PC-3 (cell line): Measurements from ENCODE around the gene XIST. TPM values are rescaled to one million over a fixed set of nuclear protein-coding genes. Genes with fewer than 3 reads are reported as not detected.

Source experiments
- ATAC-seq: fragments of 200-7000 bp; cut with Tn5 transposase; 2 replicates; pipeline ENCODE4 v1.9.1; 2020; ENCODE audit warnings: mild to moderate bottlenecking, moderate library complexity
- BruUV-seq: library from RNA; stranded (reverse); fragments of 400-500 nt; replicated peaks from 2 replicates; lab custom pipeline; 2021; lab: Mats Ljungman, UMichigan
- CTCF ChIA-PET: fragments of 300-600 bp; sonication (Branson Sonifier 250); formaldehyde crosslinking; loops from one replicate; lab custom pipeline; 2022; ENCODE audit warnings: antibody characterized with exemption; lab: Charles Lee
- POLR2A ChIA-PET: fragments of 300-600 bp; sonication (Branson Sonifier 250); formaldehyde crosslinking; loops from one replicate; lab custom pipeline; 2022; ENCODE audit warnings: antibody characterized with exemption; ENCODE audit not compliant: unreplicated experiment; lab: Charles Lee
- DNase-seq: peaks from one replicate; pipeline ENCODE4 v3.0.0-alpha.2; 2015
- H2AFZ ChIP-seq: fragments of 300-600 bp; sonication (generic); 2 replicates; pipeline ENCODE4 v1.6.0; 2016; ENCODE audit warnings: antibody characterized with exemption, low read length
- H3F3A ChIP-seq: fragments of 300-600 bp; sonication (generic); one replicate; pipeline ENCODE4 v1.6.0; 2017; ENCODE audit warnings: antibody characterized with exemption, low read length, control low read depth, mild to moderate bottlenecking; ENCODE audit not compliant: unreplicated experiment
- H3K27ac ChIP-seq: fragments of 300-600 bp; sonication (generic); 2 replicates; pipeline ENCODE4 v1.5.1; 2016; ENCODE audit warnings: mild to moderate bottlenecking, low read length
- H3K27me3 ChIP-seq: fragments of 300-600 bp; sonication (generic); 2 replicates; pipeline ENCODE4 v1.6.1; 2016; ENCODE audit warnings: low read length, mixed read lengths
- H3K36me3 ChIP-seq: fragments of 300-600 bp; sonication (generic); 2 replicates; pipeline ENCODE4 v1.6.1; 2016; ENCODE audit warnings: low read depth, mixed run types, low read length, mixed read lengths
- H3K4me1 ChIP-seq: fragments of 300-600 bp; sonication (generic); 2 replicates; pipeline ENCODE4 v1.5.1; 2016; ENCODE audit warnings: low read length; ENCODE audit not compliant: insufficient read depth
- H3K4me2 ChIP-seq: fragments of 300-600 bp; sonication (generic); 2 replicates; pipeline ENCODE4 v1.6.0; 2016; ENCODE audit warnings: low read length
- H3K4me3 ChIP-seq: fragments of 300-600 bp; sonication (generic); 2 replicates; pipeline ENCODE4 v1.5.1; 2016; ENCODE audit warnings: mild to moderate bottlenecking, low read length, mixed read lengths
- H3K79me2 ChIP-seq: fragments of 300-600 bp; sonication (generic); 2 replicates; pipeline ENCODE4 v1.6.1; 2017; ENCODE audit warnings: low read length, mixed read lengths
- H3K9ac ChIP-seq: fragments of 300-600 bp; sonication (generic); 2 replicates; pipeline ENCODE4 v1.6.0; 2016; ENCODE audit warnings: mild to moderate bottlenecking, low read length
- H3K9me2 ChIP-seq: fragments of 300-600 bp; sonication (generic); replicated peaks from 2 replicates; pipeline ENCODE4 v1.6.1; 2016; ENCODE audit warnings: mixed run types, low read length, mixed read lengths
- H3K9me3 ChIP-seq: fragments of 300-600 bp; sonication (generic); 2 replicates; pipeline ENCODE4 v1.6.1; 2016; ENCODE audit warnings: low read length, mixed read lengths
- H4K20me1 ChIP-seq: fragments of 300-600 bp; sonication (generic); 2 replicates; pipeline ENCODE4 v1.6.1; 2016; ENCODE audit warnings: low read length, mixed read lengths
- EZH2 ChIP-seq: fragments of 300-600 bp; sonication (generic); IDR thresholded peaks from one replicate; pipeline ENCODE4 v1.6.1; 2017; ENCODE audit warnings: antibody characterized with exemption, mild to moderate bottlenecking, low read length; ENCODE audit not compliant: unreplicated experiment
- EZH2phosphoT487 ChIP-seq: fragments of 300-600 bp; sonication (generic); IDR thresholded peaks from 2 replicates; pipeline ENCODE4 v1.6.1; 2018; ENCODE audit warnings: mild to moderate bottlenecking, antibody characterized with exemption, low read length, borderline replicate concordance
- intact Hi-C: fragments of 100-400 bp; cut with micrococcal nuclease; formaldehyde crosslinking; loops from 2 replicates; pipeline ENCODE4 v1.9.0; 2023
- total RNA-seq: library from RNA; depleted of rRNA; stranded (reverse); fragments of >200 nt; gene quantifications from 2 replicates; pipeline ENCODE4 v1.2.3, GENCODE V29; 2014
- TF ChIP-seq, protein P1 (sequence below): fragments of 300-600 bp; sonication (generic); conservative IDR thresholded peaks from 2 replicates; pipeline ENCODE4 v1.5.1; 2017; ENCODE audit warnings: antibody characterized with exemption, low read depth, mild to moderate bottlenecking, low read length

Gene XIST
- total RNA-seq, 1 experiment from 2014 or later, result not detected

DNA sequence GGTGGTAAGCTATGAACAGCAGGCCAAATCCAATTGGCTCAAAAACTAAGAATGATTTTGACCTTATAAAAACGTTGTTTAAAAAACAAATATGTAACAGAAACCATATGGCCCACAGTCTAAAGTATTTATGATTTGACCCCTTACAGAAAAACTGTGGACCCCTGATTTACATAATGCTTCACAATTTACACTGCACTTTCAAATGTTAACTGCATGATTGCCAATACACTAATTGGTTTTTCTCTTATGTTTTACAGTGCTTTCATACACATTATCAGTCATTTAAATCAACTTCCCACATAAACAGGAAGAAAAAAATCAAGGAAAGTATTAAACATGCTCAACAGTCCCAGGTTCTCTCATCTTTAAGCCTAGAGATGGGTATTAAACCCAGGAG, 26.9 kb downstream of the XIST start:
- Histone ChIP-seq H3K27me3 (no peaks in the 10 kb centered on the region), H3F3A (no peaks in the 10 kb centered on the region)
- CTCF ChIA-PET, result no interaction called here

DNA sequence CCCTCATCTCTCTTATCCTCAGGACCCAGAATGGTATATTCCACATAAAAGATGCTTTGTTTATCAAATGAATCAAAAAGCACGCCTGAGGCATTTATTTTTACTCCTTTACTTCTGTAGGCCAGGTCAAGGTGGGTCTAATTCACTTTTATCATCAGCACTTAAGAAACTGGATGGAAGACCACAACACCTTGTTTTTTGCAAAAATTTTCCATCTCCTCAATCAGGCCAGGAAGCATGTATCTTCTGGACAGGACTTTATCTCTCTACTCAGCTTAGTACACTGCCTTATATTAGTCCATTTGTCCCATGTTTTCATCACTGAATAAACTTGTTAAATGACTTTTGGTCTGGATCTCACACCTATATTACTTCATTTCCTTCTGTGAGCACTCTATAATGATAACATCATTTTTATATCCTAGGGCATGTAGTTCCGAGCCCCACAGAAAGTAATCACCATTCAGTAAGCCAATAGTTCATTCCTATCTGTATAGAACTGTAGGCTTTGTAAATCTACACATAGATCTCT, 29.0 kb downstream of the XIST start:
- TF ChIP-seq EZH2phosphoT487 (no peak), EZH2 (no peak)
- TF ChIP-seq, protein P1, sequence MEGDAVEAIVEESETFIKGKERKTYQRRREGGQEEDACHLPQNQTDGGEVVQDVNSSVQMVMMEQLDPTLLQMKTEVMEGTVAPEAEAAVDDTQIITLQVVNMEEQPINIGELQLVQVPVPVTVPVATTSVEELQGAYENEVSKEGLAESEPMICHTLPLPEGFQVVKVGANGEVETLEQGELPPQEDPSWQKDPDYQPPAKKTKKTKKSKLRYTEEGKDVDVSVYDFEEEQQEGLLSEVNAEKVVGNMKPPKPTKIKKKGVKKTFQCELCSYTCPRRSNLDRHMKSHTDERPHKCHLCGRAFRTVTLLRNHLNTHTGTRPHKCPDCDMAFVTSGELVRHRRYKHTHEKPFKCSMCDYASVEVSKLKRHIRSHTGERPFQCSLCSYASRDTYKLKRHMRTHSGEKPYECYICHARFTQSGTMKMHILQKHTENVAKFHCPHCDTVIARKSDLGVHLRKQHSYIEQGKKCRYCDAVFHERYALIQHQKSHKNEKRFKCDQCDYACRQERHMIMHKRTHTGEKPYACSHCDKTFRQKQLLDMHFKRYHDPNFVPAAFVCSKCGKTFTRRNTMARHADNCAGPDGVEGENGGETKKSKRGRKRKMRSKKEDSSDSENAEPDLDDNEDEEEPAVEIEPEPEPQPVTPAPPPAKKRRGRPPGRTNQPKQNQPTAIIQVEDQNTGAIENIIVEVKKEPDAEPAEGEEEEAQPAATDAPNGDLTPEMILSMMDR, result no peak
- ChIA-PET CTCF (no interaction called here), POLR2A (no interaction called here)
- ATAC-seq (no peak), DNase-seq (no peak)
- no peak overlapping the region for H3K27ac ChIP-seq
- H3K4me1 ChIP-seq, result peaks cover 6% of the 10 kb centered on the region; the same call in 1 of the 2 replicates
- H3K27me3 ChIP-seq, result no peaks in the 10 kb centered on the region
- H3K9me3 ChIP-seq, result no peaks in the 10 kb centered on the region
- no peak overlapping the region for H2AFZ ChIP-seq
- H3K4me2 ChIP-seq, result no peak overlapping the region
- no peaks in the 10 kb centered on the region for H3F3A ChIP-seq
- H3K9me2 ChIP-seq, result no peaks in the 10 kb centered on the region
- H3K36me3 ChIP-seq, result no peaks in the 10 kb centered on the region
- H4K20me1 ChIP-seq, result no peaks in the 10 kb centered on the region
- no peak overlapping the region for H3K4me3 ChIP-seq
- intact Hi-C loops, result no loop called here
- no TSS peak for BruUV-seq
- H3K9ac ChIP-seq, result no peak overlapping the region
- no peaks in the 10 kb centered on the region for H3K79me2 ChIP-seq

More for the DNA sequence above, 26.9 kb downstream of the XIST start:
- Histone ChIP-seq H3K9me2 (no peaks in the 10 kb centered on the region), H2AFZ (no peak overlapping the region), H3K4me3 (no peak overlapping the region), H3K9ac (no peak overlapping the region), H3K4me1 (peaks cover 13% of the 10 kb centered on the region), H3K27ac (no peak overlapping the region), H3K4me2 (no peak overlapping the region), H3K36me3 (no peaks in the 10 kb centered on the region), H3K79me2 (no peaks in the 10 kb centered on the region), H3K9me3 (no peaks in the 10 kb centered on the region), H4K20me1 (no peaks in the 10 kb centered on the region)
- intact Hi-C loops, result no loop called here
- BruUV-seq, result no TSS peak
- ATAC-seq (no peak), DNase-seq (no peak)
- POLR2A ChIA-PET, result no interaction called here
- no peak for TF ChIP-seq EZH2
- TF ChIP-seq, protein P1, result no peak
- TF ChIP-seq EZH2phosphoT487, result no peak

DNA sequence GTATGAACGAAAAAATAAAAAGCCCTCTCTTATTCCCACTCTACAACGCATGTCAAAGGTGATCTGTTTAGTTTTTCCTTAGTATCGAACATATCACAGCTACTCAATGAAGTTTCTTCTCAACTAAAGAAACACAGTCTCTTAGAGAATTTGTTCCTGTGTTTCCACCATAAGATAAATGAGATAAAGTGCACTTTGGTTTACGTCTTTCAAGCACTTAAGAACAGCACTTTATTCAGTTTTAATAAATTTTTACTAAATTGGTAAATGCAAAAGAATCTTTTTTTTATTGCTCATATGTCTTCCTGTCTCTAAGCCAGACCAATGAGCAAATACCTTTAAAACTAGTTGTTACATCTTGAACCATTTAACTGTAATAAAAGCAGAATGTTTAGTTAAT, 29.7 kb downstream of the XIST start:
- ATAC-seq, result no peak
- CTCF ChIA-PET, result no interaction called here
- Histone ChIP-seq H3K9ac (no peak overlapping the region), H3K9me2 (no peaks in the 10 kb centered on the region), H3K79me2 (no peaks in the 10 kb centered on the region), H3K4me1 (peaks cover under 1% of the 10 kb centered on the region; the same call in 1 of the 2 replicates), H3F3A (no peaks in the 10 kb centered on the region), H3K4me3 (no peak overlapping the region), H3K27me3 (no peaks in the 10 kb centered on the region), H3K27ac (no peak overlapping the region), H3K4me2 (no peak overlapping the region), H2AFZ (no peak overlapping the region), H3K9me3 (no peaks in the 10 kb centered on the region), H4K20me1 (no peaks in the 10 kb centered on the region), H3K36me3 (no peaks in the 10 kb centered on the region)
- POLR2A ChIA-PET, result no interaction called here
- BruUV-seq, result no TSS peak
- no peak for TF ChIP-seq EZH2phosphoT487
- TF ChIP-seq EZH2, result no peak
- TF ChIP-seq, protein P1, result no peak
- intact Hi-C loops, result no loop called here
- no peak for DNase-seq
